HG03558 (cell line): Measurements from ENCODE around the gene PROS1.
"Not testable (repeated sequence)": the region's sequence is repeated elsewhere in the genome, so short reads cannot be mapped to it uniquely, and the experiment has no call there.

Source experiments
- ATAC-seq: cut with Tn5 transposase; IDR thresholded peaks from one replicate; pipeline ENCODE4 v1.9.1; 2021; ENCODE audit warnings: moderate number of reproducible peaks; ENCODE audit not compliant: unreplicated experiment; ENCODE audit errors: extremely low read depth

PROS1 gene

DNA sequence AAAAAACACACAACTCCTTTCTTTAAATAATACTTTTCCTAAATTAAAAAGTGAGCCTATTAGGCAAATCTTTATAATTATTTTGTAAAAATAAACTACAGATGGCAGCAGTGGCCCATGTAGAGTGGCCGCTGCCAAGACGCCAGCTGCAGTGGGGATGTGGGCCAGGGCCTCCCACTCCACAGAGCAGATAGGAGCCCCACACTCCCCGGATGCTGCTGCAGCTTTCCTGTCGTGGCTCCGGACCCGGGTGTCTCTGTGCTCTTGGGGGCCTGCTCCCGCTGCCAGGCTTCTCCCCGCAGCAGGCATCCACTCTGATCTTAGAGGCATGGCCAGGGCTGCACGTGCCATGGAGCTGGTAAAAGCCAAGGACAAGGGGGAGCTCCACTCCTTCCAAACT, 67.5 kb downstream of the PROS1 start:
- ATAC-seq = no peak

DNA sequence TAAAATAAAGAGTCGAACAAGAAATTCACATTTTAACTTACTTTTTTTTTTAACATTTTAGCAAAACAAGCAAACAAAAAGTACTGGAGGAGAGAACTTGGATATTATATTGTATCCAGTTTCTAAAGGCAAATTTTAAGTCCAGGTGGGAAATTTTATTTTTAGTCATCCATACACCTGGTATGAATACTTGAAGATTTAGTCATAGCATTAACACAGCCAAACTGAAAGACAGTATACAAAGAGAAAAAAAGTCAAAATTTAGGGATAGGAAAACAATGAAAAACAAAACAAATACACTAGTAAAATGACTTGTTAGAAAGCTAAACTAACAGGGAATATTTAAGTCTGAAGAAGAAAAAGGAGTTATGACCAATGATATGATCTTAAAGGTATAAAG, 69.1 kb downstream of the PROS1 start:
- ATAC-seq = no peak

DNA sequence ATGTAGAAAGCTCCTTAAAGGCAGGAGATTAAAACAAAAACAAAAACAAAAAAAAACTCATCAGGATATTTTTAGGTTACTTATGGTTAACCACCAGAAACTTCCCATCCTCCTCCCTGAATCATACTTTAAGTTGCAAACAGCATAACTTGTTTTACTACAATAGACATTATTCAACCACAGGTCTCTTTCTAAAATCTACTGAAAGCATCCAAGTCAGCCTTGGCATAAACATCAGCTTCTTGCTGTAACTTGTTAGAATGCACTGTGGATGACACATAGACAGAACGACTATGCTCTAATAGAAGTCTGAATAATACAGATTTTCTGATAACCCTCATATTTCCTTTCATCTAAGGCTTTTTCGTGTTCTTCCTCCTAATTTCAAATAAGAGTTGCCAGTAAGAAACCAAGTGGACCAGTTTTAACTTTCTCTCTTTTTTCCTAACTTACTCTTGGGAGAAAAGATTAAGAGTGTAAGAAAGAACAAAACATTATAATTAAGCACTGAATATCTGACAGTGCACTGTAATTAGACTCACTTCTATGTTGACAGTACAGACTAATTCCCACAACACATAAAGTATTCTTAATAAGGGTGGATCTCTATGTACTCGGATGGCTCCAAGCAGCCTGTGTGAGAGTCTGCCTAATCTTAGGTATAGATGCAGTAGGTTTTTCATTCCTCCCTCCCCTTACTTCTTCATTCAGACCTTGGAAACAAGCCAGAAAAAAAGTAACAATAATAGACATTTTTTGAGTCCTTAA, 95.3 kb downstream of the PROS1 start:
- ATAC-seq = not testable (repeated sequence)

DNA sequence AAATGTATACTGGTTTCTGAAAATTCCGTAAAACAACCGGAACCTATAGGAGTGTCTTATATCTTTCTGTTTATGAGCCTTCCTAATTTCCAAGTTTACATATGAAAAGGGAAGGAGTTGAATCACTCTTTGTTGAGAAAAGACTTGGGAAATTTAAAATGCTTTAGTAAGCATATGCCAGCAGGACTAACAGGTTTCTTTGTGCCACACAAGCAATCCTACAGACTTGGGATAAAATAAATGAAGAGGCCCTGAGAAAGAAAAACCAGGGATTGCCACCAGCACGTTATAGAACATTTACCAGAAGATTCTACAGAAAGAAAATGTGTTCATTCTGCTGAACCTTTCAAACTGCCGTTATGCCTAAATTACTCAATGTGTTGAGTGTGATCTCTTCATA, 96.3 kb downstream of the PROS1 start:
- not testable (repeated sequence) for ATAC-seq

DNA sequence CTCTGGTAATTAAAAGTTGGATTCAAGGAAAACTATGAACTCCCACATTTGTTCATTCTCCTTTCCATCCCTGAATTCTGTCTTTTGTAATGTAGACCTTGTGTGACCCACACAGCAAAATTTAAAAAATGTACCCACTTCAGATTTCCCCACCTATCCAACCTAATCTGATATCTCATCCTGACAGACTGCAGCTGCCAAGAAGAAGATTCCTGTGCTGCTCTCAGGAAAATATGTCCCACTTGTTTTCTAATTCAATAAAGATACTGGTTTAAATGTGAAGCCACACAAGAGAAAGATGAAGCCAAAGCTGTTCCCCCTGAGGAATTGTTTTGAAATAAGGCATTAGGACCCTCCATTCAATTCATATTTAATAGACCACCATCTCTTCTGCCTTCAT, 100.3 kb downstream of the PROS1 start:
- ATAC-seq = not testable (repeated sequence)

DNA sequence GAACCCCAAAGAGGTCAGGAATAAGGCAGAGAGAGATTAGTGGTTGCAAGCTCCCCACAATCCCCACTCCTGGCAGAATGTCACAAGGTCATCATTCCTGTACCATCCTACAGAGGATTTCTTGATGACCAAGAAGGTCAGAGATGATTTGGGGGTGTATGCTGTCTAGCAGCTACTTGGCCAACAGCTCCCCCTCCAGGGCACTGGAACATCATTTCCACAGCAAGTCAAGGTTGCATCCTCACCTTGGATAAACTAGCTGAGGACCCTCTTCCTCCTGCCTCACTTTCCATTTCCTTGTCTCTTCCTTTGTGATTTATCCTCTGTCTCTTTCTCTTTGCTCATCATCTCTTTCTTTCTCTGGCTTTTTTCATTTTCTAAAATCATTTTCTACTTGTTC, 106.3 kb downstream of the PROS1 start:
- no peak for ATAC-seq

DNA sequence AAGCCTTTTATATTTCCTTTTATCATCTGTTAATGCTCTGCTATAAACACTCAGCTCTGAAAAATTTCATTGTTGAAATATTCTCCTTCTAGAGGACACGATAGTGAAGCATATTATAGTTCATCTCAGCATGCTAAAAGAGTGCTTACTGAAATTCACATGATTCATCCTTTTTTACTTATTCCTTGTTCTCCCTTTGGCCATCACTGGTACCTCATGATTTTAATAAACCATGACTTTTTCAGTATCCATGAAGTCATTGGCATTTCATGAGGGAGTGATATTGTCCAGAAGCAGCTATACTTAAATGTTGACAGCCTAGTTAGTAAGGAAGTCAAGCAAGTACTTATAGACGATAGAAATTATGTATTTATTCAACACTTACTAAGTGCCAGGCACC, 112.7 kb downstream of the PROS1 start:
- ATAC-seq = no peak

DNA sequence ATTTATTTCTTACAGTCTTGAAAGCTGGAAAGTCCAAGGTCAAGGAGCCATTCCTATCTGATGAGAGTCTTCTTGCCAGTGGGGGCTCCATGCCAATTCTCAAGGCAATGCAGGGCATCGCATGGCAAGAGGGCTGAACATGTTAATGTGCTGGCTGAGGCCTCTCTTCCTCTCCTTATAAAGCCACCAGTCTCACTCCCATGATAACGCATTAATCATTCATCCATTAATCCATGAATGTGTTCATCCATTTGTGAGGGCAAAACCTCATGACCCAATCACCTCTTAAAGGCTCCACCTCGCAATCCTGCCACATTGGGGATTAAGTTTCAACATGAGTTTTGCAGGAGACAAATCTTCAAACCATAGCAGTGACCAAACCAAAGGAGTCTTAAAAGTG, 118.3 kb downstream of the PROS1 start:
- no peak for ATAC-seq

DNA sequence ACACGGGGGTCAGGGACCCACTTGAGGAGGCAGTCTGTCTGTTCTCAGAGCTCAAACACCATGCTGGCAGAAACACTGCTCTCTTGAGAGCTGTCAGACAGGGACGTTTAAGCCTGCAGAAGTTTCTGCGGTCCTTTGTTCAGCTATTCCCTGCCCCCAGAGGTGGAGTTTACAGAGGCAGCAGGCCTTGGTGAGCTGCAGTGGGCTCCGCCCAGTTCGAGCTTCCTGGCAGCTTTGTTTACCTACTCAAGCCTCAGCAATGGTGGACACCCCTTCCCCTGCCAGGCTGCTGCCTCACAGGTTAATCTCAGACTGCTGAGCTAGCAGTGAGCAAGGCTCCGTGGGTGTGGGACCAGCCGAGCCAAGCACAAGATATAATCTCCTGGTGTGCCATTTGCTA, 121.5 kb downstream of the PROS1 start:
- ATAC-seq = not testable (repeated sequence)

DNA sequence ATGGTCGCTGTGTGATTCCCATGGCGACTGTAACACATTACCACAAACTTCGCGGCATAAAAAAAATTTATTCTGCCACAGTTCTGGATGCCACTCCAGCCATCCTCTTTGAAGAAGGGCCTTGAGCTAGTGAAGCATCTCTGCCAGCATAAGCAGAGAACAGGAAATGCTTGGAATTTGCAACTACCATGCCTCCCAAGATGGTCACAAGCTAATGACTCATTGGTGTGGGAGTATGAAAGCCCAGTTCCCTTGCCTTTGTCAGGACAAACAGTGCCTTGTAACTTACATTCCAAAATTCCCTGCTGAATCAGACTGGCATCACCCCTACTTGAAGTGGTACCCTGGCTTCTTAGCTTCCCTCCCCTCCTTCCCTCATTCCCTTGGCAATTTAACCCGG, 129.7 kb downstream of the PROS1 start:
- ATAC-seq = no peak

DNA sequence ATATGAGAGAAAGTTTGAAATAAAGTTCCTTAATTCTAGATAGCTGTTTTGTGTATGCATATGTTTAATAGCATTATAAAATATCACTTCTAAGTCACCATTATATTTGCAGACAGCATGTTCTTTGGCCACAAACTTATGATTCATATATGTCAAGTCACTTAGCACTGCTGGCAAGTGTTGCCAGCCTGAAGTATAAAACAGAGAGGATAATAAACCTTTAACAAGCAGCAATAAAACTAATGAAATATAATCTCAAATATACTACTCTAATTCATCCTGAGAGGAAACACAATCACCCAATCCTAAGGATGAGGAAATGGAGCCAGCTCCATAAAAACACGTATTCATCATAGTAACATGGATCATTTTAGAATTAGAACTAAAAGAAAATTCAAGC, 134.5 kb downstream of the PROS1 start:
- not testable (repeated sequence) for ATAC-seq
